GM23248 (cell line): ENCODE results near the gene PSMC3. TPM values are rescaled to one million over a fixed set of nuclear protein-coding genes. Genes with fewer than 3 reads are reported as not detected.
A peak's percentile ranks its signal among the peaks of the same experiment; 100 is the strongest.

ENCODE experiments used
- DNase-seq: peaks from one replicate; pipeline ENCODE4 v3.0.0-alpha.2; 2015
- H2AFZ ChIP-seq: fragments of 200-600 bp; sonication (generic); 2 replicates; pipeline ENCODE4 v1.6.1; 2016; ENCODE audit warnings: antibody characterized with exemption
- H3F3A ChIP-seq: fragments of 200-600 bp; sonication (generic); 2 replicates; pipeline ENCODE4 v1.6.1; 2016; ENCODE audit warnings: mild to moderate bottlenecking, antibody characterized with exemption, mixed run types; ENCODE audit not compliant: insufficient read depth
- H3K27ac ChIP-seq: fragments of 200-600 bp; sonication (generic); 2 replicates; pipeline ENCODE4 v1.5.1; 2016; ENCODE audit warnings: mild to moderate bottlenecking
- H3K27me3 ChIP-seq: fragments of 200-600 bp; sonication (generic); replicated peaks from 2 replicates; pipeline ENCODE4 v1.6.1; 2016; ENCODE audit warnings: mild to moderate bottlenecking; ENCODE audit not compliant: insufficient read depth
- H3K36me3 ChIP-seq: fragments of 200-600 bp; sonication (generic); 2 replicates; pipeline ENCODE4 v1.6.1; 2016; ENCODE audit warnings: low read depth, mild to moderate bottlenecking
- H3K4me1 ChIP-seq: fragments of 200-600 bp; sonication (generic); 2 replicates; pipeline ENCODE4 v1.6.1; 2016; ENCODE audit warnings: mild to moderate bottlenecking; ENCODE audit not compliant: insufficient read depth
- H3K4me2 ChIP-seq: fragments of 200-600 bp; sonication (generic); one replicate; pipeline ENCODE4 v1.6.1; 2016; ENCODE audit warnings: mild to moderate bottlenecking; ENCODE audit not compliant: unreplicated experiment
- H3K4me3 ChIP-seq: fragments of 200-600 bp; sonication (generic); 2 replicates; pipeline ENCODE4 v1.5.1; 2016; ENCODE audit warnings: mild to moderate bottlenecking
- H3K79me2 ChIP-seq: fragments of 200-600 bp; sonication (generic); 2 replicates; pipeline ENCODE4 v1.6.1; 2016; ENCODE audit warnings: mild to moderate bottlenecking; ENCODE audit not compliant: insufficient read depth
- H3K9ac ChIP-seq: fragments of 200-600 bp; sonication (generic); 2 replicates; pipeline ENCODE4 v1.6.1; 2016; ENCODE audit warnings: mild to moderate bottlenecking
- H3K9me2 ChIP-seq: fragments of 200-600 bp; sonication (generic); 2 replicates; pipeline ENCODE4 v1.6.1; 2016; ENCODE audit warnings: mixed run types, mild to moderate bottlenecking, moderate library complexity; ENCODE audit not compliant: insufficient read depth
- H3K9me3 ChIP-seq: fragments of 200-600 bp; sonication (generic); one replicate; pipeline ENCODE4 v1.6.1; 2017; ENCODE audit warnings: low read depth
- H4K20me1 ChIP-seq: fragments of 200-600 bp; sonication (generic); 2 replicates; pipeline ENCODE4 v1.6.0; 2016; ENCODE audit not compliant: insufficient read depth
- EZH2 ChIP-seq: fragments of 200-600 bp; sonication (generic); IDR thresholded peaks from 2 replicates; pipeline ENCODE4 v1.6.1; 2018; ENCODE audit warnings: antibody characterized with exemption, mild to moderate bottlenecking; ENCODE audit not compliant: insufficient read depth, poor library complexity, severe bottlenecking
- EZH2phosphoT487 ChIP-seq: fragments of 200-600 bp; sonication (generic); IDR thresholded peaks from 2 replicates; pipeline ENCODE4 v1.6.1; 2018; ENCODE audit warnings: antibody characterized with exemption, moderate library complexity, mild to moderate bottlenecking, low read depth; ENCODE audit not compliant: insufficient read depth
- WGBS, 2 experiments: methylation state at CpG; one replicate each; pipeline ENCODE4 v1.1.6; 2015 to 2017; ENCODE audit warnings: low lambda C conversion rate in 2 of 2, low coverage in 1 of 2; ENCODE audit errors: missing lambda C conversion rate in 2 of 2; 5-methylcytosine and 5-hydroxymethylcytosine counted together
- in situ Hi-C: fragments of 300-500 bp; cut with MboI; formaldehyde crosslinking; loops from 2 replicates; pipeline ENCODE4 v1.15.0; 2020
- polyA plus RNA-seq: library from polyadenylated mRNA; unstranded; fragments of >200 nt; fragmentation: Nextera tagmentation; extraction: Ambion mirVana; gene quantifications from 2 replicates; pipeline ENCODE4 v1.2.1, GENCODE V29; 2016
- total RNA-seq: library from RNA; depleted of rRNA; stranded (reverse); fragments of >200 nt; shearing (Covaris generic); gene quantifications from 2 replicates; pipeline ENCODE4 v1.2.3, GENCODE V29; 2014

PSMC3 gene
- total and polyA plus RNA-seq, 2 experiments from 2014 or later = 151 to 212 TPM

DNA sequence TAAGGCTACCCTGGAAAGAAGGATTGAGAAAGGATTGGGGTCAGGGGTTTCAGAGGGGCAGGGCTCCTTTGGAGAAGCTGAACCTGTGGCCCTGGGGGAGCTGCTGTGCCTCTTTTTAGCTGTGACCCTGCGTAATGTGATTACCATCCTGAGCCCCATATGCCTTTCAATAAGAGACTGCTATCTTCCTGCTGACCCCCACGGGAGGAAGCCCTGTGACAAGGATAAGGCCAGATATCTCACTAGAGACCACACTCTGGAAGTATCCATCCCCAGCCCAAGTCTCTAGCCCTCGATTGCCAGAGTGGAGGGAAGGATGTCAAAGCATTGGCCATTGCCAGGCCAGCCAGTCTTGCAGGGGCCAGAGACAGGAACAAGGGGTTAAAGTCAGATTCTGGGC lies 22.7 kb downstream of the PSMC3 start:
- peaks cover 14% of the 10 kb centered on the region for H3F3A ChIP-seq
- no peak overlapping the region for H3K9ac ChIP-seq
- H3K4me3 ChIP-seq = no peak overlapping the region
- H3K27me3 ChIP-seq = no peaks in the 10 kb centered on the region
- peaks cover 10% of the 10 kb centered on the region for H3K4me1 ChIP-seq
- in situ Hi-C loops = no loop called here
- H3K9me2 ChIP-seq = no peaks in the 10 kb centered on the region
- no peaks in the 10 kb centered on the region for H3K36me3 ChIP-seq
- H4K20me1 ChIP-seq = no peaks in the 10 kb centered on the region
- H3K4me2 ChIP-seq = no peak overlapping the region
- DNase-seq = no peak
- H3K27ac ChIP-seq = no peak overlapping the region
- TF ChIP-seq EZH2 (no peak), EZH2phosphoT487 (no peak)
- peaks cover under 1% of the 10 kb centered on the region; the same call in 1 of the 2 replicates for H3K79me2 ChIP-seq
- no peaks in the 10 kb centered on the region for H3K9me3 ChIP-seq
- no peak overlapping the region for H2AFZ ChIP-seq
- WGBS, 2 experiments = 68 to 70% methylated on average over 3 of the region's 3 CpGs

DNA sequence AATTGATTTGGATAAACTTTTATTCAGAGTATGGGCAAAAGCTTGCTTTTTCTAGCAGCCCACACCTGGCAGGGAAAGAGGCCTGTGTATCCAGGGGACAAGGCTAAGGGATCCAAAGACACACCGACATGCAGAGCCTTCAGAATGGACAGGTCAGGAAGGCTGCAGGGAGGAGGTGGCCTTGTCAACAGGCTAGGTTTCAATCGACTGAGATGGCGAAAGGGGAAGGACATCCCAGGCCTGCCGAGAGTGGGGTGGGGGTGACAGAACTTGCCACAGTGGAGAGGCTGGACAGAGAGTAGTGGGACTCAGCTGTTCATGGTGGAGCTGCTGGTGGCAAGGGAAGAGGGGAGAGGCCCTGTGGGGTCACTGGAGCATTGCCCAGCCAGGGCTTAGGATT lies 23.1 kb downstream of the PSMC3 start:
- 54 to 75% methylated on average over 4 of the region's 4 CpGs for WGBS, 2 experiments
- Histone ChIP-seq H3K79me2 (no peaks in the 10 kb centered on the region), H3K4me3 (no peak overlapping the region), H3K27me3 (no peaks in the 10 kb centered on the region), H3K4me2 (no peak overlapping the region), H3K27ac (no peak overlapping the region), H4K20me1 (no peaks in the 10 kb centered on the region), H3K9ac (no peak overlapping the region), H3K4me1 (peaks cover 10% of the 10 kb centered on the region), H3K36me3 (no peaks in the 10 kb centered on the region), H3K9me2 (no peaks in the 10 kb centered on the region), H3K9me3 (no peaks in the 10 kb centered on the region), H3F3A (peaks cover 14% of the 10 kb centered on the region), H2AFZ (no peak overlapping the region)
- in situ Hi-C loops = no loop called here
- TF ChIP-seq EZH2 = no peak
- no peak for TF ChIP-seq EZH2phosphoT487
- no peak for DNase-seq

DNA sequence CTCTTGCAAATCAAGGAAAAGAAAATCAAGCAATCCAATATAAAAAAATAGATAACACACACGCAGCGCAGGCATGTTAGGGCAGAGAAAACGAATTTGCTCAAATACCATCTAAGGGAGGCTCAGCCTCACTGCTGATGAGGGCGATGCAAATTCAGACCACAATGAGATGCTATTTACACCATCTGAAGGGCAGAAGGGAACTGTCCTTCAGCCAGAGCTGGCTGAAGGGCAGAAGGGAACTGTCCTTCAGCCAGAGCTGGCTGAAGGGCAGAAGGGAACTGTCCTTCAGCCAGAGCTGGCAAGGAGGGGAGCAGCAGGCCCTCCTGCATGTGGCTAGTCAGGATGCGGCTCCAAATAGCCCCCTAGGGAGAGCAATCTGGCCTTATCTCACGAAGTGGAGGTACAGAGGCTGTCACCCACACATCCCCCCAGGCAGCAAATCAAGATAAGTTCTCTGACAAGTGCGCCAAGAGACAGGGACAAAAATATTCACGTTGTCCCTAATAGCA lies 25.4 kb downstream of the PSMC3 start:
- H3K27ac ChIP-seq = no peak overlapping the region
- H2AFZ ChIP-seq = peak overlapping the region; percentile 75; the same call in 1 of the 2 replicates
- no peaks in the 10 kb centered on the region for H3K79me2 ChIP-seq
- 0 out of 2 replicates have a peak overlapping the region, but pooled peaks have one; percentile 21 for H3K9ac ChIP-seq
- no peaks in the 10 kb centered on the region for H4K20me1 ChIP-seq
- peak overlapping the region; percentile 23 for H3K4me2 ChIP-seq
- no peaks in the 10 kb centered on the region for H3K9me3 ChIP-seq
- H3K27me3 ChIP-seq = no peaks in the 10 kb centered on the region
- no peaks in the 10 kb centered on the region for H3K36me3 ChIP-seq
- TF ChIP-seq EZH2 (no peak), EZH2phosphoT487 (no peak)
- in situ Hi-C loops = no loop called here
- peaks cover 5% of the 10 kb centered on the region; the same call in 1 of the 2 replicates for H3F3A ChIP-seq
- H3K9me2 ChIP-seq = no peaks in the 10 kb centered on the region
- no peak overlapping the region for H3K4me3 ChIP-seq
- DNase-seq = peak; percentile 24
- 30 to 31% methylated on average over 8 of the region's 8 CpGs for WGBS, 2 experiments
- H3K4me1 ChIP-seq = no peaks in the 10 kb centered on the region

DNA sequence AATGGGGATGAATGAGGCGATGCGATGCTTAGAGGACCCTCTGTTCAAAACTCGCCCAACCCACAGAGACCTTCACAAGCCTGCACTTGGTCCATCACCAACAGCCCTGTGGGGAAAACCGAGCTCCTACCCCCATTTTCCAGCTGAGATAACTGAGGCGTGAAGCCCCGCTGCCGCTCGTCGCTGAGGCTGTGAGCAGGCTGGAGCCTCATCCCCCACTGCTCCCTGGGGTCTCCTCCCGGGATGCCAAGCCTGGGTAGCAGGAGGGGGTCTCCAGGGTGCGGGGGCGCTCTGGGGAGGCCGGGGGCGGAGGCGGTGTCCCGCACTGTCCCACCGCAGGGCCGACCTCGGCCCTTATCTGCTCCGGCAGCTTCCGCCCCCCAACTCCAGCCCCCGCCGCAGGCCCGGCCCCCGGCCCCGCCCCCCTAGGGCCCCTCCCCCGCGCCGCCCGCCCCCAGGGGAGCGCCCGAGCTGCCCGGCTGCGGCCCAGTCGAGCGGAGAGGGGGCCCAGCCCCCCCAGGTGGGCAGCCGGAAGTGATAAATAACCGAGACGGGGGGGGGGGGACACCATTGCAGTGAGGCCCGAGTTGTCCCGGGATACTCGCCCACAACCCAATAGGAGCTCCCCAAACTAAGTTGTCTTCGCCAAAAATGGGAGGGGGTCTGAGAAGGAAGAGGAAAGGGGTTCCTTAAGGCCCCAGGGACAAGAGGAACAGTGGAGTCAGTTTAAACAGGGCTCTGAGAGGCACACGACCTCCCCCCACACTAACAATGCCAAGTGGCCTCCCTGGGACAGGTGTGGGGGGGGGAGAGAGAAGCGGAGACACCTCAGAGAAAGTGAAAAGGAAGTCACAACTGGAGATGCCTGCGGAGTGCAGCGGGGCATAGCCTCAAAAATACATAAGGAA lies 26.1 kb downstream of the PSMC3 start:
- Histone ChIP-seq H3K9me3 (no peaks in the 10 kb centered on the region), H3K9me2 (no peaks in the 10 kb centered on the region), H3K4me1 (no peaks in the 10 kb centered on the region), H3K4me3 (peak overlapping the region; percentile 61), H3K27me3 (no peaks in the 10 kb centered on the region), H2AFZ (peak overlapping the region; percentile 75), H3K4me2 (peak overlapping the region; percentile 23), H3K27ac (no peak overlapping the region), H3F3A (peaks cover 5% of the 10 kb centered on the region; the same call in 1 of the 2 replicates), H4K20me1 (no peaks in the 10 kb centered on the region), H3K79me2 (no peaks in the 10 kb centered on the region), H3K9ac (peak overlapping the region; percentile 46), H3K36me3 (no peaks in the 10 kb centered on the region)
- TF ChIP-seq EZH2 = no peak
- no peak for TF ChIP-seq EZH2phosphoT487
- 11 to 15% methylated on average over 20 to 23 of the region's 47 CpGs for WGBS, 2 experiments
- no peak for DNase-seq
- in situ Hi-C loops = no loop called here
